ENCODE data around the gene USP51. TPM values are rescaled to one million over a fixed set of nuclear protein-coding genes. Genes with fewer than 3 reads are reported as not detected.
"Not testable (repeated sequence)": the region's sequence is repeated elsewhere in the genome, so short reads cannot be mapped to it uniquely, and the experiment has no call there.

USP51 gene
- total RNA-seq, 4 donors from 2014 or later = 1.4 to 2.3 (median 1.6) TPM

GRCh38 chrX:55451990-55452832 is 37.4 kb downstream of the USP51 start, which contains the start of gene MAGEH1:
TSS of gene MAGEH1 (plus strand) at chrX:55452127. CDS start at chrX:55452375, 248 bp downstream.
- ATAC-seq = peak; percentile 93
- peaks cover 0 to 7% (median 0%) of the 10 kb centered on the region in 3 donors for H3K4me1 ChIP-seq
- H3K27ac ChIP-seq = peak within 1 kb of the TSS; percentile 47 to 88 (median 84)
- peak in 1 of 2 donors; percentile 45 for TF ChIP-seq POLR2A (IDR thresholded peaks at IDR 0.05)
- TF ChIP-seq CTCF (IDR thresholded peaks at IDR 0.05) = no peak
- no peak for TF ChIP-seq EP300 (IDR thresholded peaks at IDR 0.05)
- peak; percentile 64 for TF ChIP-seq POLR2AphosphoS5 (IDR thresholded peaks at IDR 0.05)
- 30% methylated on average over 8 of the region's 43 CpGs; no CpG with 5 or more reads in 1 of the 2 donors for WGBS, 2 donors (ENCODE audit: low coverage in 1 of 2)
- H3K9me3 ChIP-seq = no peaks in the 10 kb centered on the region
- peak within 1 kb of the TSS; percentile 62 to 68 for H3K4me3 ChIP-seq
- H3K36me3 ChIP-seq = no peaks in the 10 kb centered on the region
- H3K27me3 ChIP-seq = no peaks in the 10 kb centered on the region

GRCh38 chrX:55451626-55451989 is 38.0 kb downstream of the USP51 start:
- WGBS, 2 donors (ENCODE audit: low coverage in 1 of 2) = 0 to 34% methylated on average over 6 to 7 of the region's 11 CpGs
- no peaks in the 10 kb centered on the region for H3K9me3 ChIP-seq
- no peaks in the 10 kb centered on the region for H3K27me3 ChIP-seq
- ATAC-seq = peak; percentile 75
- peak overlapping the region; percentile 47 to 88 (median 84) for H3K27ac ChIP-seq
- H3K4me3 ChIP-seq = peak overlapping the region; percentile 62 to 68
- TF ChIP-seq EP300 (IDR thresholded peaks at IDR 0.05) = no peak
- no peak for TF ChIP-seq CTCF (IDR thresholded peaks at IDR 0.05)
- TF ChIP-seq POLR2AphosphoS5 (IDR thresholded peaks at IDR 0.05) = no peak
- no peak for TF ChIP-seq POLR2A (IDR thresholded peaks at IDR 0.05)
- H3K4me1 ChIP-seq = peaks cover 0 to 7% (median 0%) of the 10 kb centered on the region in 3 donors
- H3K36me3 ChIP-seq = no peaks in the 10 kb centered on the region

GRCh38 chrX:55451141-55451540 is 38.5 kb downstream of the USP51 start:
- H3K27me3 ChIP-seq = no peaks in the 10 kb centered on the region
- ATAC-seq = no peak
- WGBS, 2 donors (ENCODE audit: low coverage in 1 of 2) = 9 to 64% methylated on average over 1 to 2 of the region's 2 CpGs
- TF ChIP-seq POLR2A (IDR thresholded peaks at IDR 0.05) (no peak), EP300 (IDR thresholded peaks at IDR 0.05) (no peak)
- H3K9me3 ChIP-seq = no peaks in the 10 kb centered on the region
- peak overlapping the region in 3 of 4 donors; percentile 83 to 88 (median 85) for H3K27ac ChIP-seq
- H3K36me3 ChIP-seq = no peaks in the 10 kb centered on the region
- H3K4me1 ChIP-seq = peaks cover 0 to 7% (median 0%) of the 10 kb centered on the region in 3 donors
- peak overlapping the region; percentile 62 to 68 for H3K4me3 ChIP-seq

GRCh38 chrX:55450259-55450658 is 39.4 kb downstream of the USP51 start:
- Histone ChIP-seq H3K27ac (no peak overlapping the region), H3K4me3 (no peak overlapping the region), H3K4me1 (peaks cover 0 to 7% (median 0%) of the 10 kb centered on the region in 3 donors), H3K9me3 (no peaks in the 10 kb centered on the region), H3K36me3 (no peaks in the 10 kb centered on the region), H3K27me3 (no peaks in the 10 kb centered on the region)
- TF ChIP-seq CTCF (IDR thresholded peaks at IDR 0.05) (no peak), POLR2AphosphoS5 (IDR thresholded peaks at IDR 0.05) (no peak), POLR2A (IDR thresholded peaks at IDR 0.05) (no peak), EP300 (IDR thresholded peaks at IDR 0.05) (no peak)
- no peak for ATAC-seq
- WGBS, 2 donors (ENCODE audit: low coverage in 1 of 2) = 31 to 40% methylated on average over 2 to 5 of the region's 5 CpGs

- H3K9me3 ChIP-seq = not testable (repeated sequence)
- no CpG with 5 or more reads among the region's 5 CpGs for WGBS, 2 donors (ENCODE audit: low coverage in 1 of 2)
Observed at GRCh38 chrX:55443468-55443867, 46.2 kb downstream of the USP51 start.

More at GRCh38 chrX:55443468-55443867, 46.2 kb downstream of the USP51 start:
- not testable (repeated sequence) for H3K4me1 ChIP-seq, ATAC-seq, H3K36me3 ChIP-seq, H3K27me3 ChIP-seq, H3K27ac ChIP-seq, H3K4me3 ChIP-seq

Small RNAs within 50 kb of the gene (small RNA-seq; reads per million reads assigned to genes)
- 0 reads per million in 4 donors for gene MIR4536-2

Other genes with a start within 250 kb of the USP51 start
- not detected for gene PAGE3, start 224.9 kb downstream of the USP51 start, total RNA-seq
- 10 to 100 TPM; 21.8 to 32.7 (median 25.6) TPM for gene MAGEH1, start 37.7 kb downstream of the USP51 start, total RNA-seq
- under 1 TPM in 1 of 4 donors, not detected in 3; 0.27 TPM for gene FOXR2, start 133.6 kb upstream of the USP51 start, total RNA-seq
- gene RRAGB, start 227.9 kb upstream of the USP51 start, total RNA-seq = 10 to 100 TPM; 13.7 to 37.0 (median 25.6) TPM